ENCODE results near the gene LENEP. TPM values are rescaled to one million over a fixed set of nuclear protein-coding genes. Genes with fewer than 3 reads are reported as not detected.
"Not testable (repeated sequence)": the region's sequence is repeated elsewhere in the genome, so short reads cannot be mapped to it uniquely, and the experiment has no call there.

Gene LENEP
- total RNA-seq, 1 donor from 2014 or later, result 0.59 TPM

- intact Hi-C loops (cut with micrococcal nuclease), result loop anchor here (1.0 to 10.0 kb wide), 8 partner anchors 9 to 416 kb away; partner anchors contain the start of genes ADAM15, FLAD1, KRTCAP2 and PMVK
Measured at GRCh38 chr1:154974102-154974807, 19.1 kb upstream of the LENEP start, which contains the start of gene CKS1B. Gene CKS1B (plus strand): TSS chr1:154974681. CDS start chr1:154974746, 65 bp downstream.

DNA sequence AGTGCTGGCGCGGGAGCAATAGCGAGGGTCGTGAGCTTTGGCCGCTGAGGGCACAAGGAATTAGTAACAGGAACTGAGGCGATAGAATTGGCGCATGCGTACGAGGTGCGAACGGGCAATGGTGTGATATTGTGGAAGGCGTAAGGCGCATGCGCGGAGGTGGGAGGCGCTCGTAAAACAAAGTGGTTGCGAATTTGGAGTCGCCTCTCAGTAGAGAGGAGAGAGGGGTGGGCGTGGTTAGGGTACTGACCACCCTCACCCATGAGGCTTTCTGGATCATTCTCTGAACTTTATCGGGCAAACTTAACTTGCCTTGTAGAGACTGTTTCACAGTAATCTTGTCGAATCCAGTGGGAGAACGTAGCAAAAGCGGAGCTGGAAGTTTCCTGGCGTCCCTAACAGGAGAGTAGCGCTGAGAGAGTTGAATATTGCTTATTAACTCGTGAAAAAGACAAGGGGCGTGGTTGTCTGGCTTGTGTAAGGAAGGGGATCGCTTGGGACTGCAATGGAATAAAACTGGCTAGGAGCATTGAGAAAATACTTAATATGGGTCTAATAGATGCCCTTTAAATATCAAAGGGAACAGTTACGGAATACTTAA, 18.5 kb upstream of the LENEP start:
- intact Hi-C loops (cut with micrococcal nuclease), result loop anchor here (1.0 to 10.0 kb wide), 8 partner anchors 8 to 417 kb away; partner anchors contain the start of genes ADAM15, FLAD1, KRTCAP2 and PMVK

DNA sequence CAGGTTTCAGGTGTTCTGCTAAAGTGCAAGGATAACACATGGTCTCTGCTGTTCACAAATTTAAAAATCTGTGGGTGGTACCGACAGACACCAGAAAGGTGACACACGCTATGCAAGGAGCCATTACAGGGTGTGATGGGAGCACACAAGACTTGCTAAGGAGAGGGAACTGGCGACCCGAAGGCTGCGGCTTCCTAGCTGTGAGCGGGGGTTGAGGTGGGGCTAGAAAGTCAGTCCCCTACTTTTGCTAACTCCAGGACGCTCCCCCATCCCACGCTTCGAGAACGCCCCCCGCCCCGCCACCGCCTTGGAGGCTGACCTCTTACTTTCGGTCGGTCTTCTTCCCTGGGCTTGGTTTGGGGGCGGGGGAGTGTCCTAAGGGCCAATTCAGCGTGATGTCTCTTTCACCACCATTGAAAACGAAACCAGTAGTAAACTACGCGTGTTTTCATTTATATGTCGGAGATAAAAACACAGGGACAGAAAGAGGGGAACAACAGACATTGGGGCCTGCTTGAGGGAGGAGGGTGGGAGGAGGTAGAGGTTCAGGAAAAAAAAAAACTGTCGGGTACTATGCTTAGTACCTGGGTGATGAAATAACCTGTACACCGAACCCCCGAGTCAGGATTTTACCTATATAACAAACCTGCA, 17.9 kb upstream of the LENEP start:
- intact Hi-C loops (cut with micrococcal nuclease), result loop anchor here (2.0 to 10.0 kb wide), 2 partner anchors 75 to 199 kb away; partner anchors contain the start of genes ADAM15, KRTCAP2 and TRIM46

DNA sequence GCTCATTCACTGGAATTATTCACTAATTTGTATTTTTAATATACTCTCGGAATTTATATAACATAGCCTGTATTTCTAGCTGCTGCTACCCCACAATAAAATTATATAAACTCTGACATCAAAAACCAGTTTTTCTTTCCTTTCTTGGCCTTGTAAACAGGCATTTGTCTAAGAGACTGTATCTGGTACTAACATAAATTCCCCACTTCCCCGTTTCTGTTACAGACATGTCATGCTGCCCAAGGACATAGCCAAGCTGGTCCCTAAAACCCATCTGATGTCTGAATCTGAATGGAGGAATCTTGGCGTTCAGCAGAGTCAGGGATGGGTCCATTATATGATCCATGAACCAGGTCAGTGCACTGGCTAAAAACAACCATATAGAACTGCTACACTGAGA, 15.6 kb upstream of the LENEP start:
- intact Hi-C loops (cut with micrococcal nuclease), result loop anchor here (10.0 kb wide), 1 partner anchor 197 kb away; the partner anchor contains the start of genes KRTCAP2 and TRIM46

- intact Hi-C loops (cut with micrococcal nuclease), result loop anchor here (10.0 kb wide), 1 partner anchor 196 kb away; the partner anchor contains the start of genes KRTCAP2 and TRIM46
Measured at GRCh38 chr1:154978360-154978759, 15.0 kb upstream of the LENEP start.

GRCh38 chr1:154982341-154982740, 11.0 kb upstream of the LENEP start:
- intact Hi-C loops (cut with micrococcal nuclease), result loop anchor here (2.0 kb wide), 1 partner anchor 34 kb away; no protein-coding TSS in a partner anchor

DNA sequence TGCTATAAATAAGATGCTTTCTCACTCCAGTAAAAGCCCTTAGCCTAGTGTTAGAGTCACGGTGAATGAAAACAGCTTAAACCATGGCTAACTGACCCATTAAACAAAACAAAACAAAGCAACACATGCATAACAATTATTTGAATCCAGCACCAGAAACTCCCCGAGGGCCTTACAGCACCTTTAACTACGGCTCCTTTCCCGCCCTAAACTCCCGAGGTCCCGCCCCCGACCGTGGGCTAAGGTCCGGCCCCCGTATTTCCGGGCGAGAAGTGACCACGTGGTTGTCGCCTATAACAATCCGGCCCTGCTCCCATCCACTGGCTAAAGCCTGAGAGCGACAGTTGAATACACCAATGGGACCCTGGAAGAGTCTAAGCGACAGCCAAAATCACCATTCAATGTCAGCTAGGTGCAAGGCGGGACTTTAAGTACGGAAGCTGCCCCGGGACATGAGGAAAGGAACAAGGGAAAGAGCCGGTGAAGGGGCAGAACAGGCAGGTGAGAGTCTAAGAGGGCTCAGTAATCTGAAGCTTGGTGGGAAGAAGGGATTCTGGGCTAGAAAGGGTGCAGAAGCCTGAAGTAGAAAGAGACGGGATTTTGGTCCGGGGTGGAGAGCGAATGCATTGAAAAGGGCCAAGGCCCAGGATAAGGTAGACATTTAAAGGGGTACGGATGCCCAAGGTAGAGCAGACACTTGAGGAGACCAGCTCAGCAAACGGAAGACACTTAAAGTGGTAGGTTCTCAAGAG, 10.3 kb upstream of the LENEP start, which contains the start of gene FLAD1:
FLAD1 (plus strand) TSS at position 448 of the 752 bp plus-strand sequence. CDS start 351 bp downstream, outside the sequence.
- intact Hi-C loops (cut with micrococcal nuclease), result loop anchor here (1.0 to 2.0 kb wide), 5 partner anchors 9 to 47 kb away; partner anchors contain the start of genes CKS1B and PMVK

DNA sequence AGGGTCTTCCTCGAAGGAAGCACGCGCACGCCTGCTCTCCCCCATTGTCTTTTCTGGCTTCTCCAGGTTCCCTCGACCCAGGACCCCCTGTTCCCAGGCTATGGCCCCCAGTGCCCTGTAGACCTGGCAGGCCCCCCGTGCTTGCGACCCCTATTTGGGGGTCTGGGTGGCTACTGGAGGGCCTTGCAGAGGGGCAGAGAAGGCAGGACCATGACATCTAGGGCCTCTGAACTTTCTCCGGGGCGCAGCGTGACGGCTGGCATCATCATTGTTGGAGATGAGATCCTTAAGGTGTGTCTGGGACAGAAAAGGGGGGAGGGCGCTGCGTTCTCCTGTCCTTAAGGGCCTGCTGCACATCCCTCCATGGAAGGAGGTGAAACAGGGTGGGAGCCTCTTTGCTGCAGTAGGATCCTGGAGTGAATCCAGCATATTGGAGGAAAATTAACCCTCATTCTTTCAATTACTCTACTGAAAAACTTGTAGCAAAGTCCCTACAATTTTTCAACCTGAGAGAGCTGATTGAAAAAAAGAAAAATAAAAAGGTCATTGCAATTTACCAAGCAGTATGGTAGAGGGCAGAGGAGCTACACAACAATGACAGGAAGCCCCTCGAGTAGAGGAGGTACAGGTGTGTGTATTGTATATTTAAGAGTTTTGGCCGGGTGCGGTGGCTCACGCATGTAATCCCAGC, 9.5 kb upstream of the LENEP start:
- intact Hi-C loops (cut with micrococcal nuclease), result loop anchor here (1.0 to 2.0 kb wide), 5 partner anchors 10 to 48 kb away; partner anchors contain the start of genes CKS1B and PMVK

GRCh38 chr1:154986736-154987135, 6.7 kb upstream of the LENEP start:
- intact Hi-C loops (cut with micrococcal nuclease), result not testable (repeated sequence)

- intact Hi-C loops (cut with micrococcal nuclease), result no loop called here
Measured at GRCh38 chr1:154987326-154987725, 6.1 kb upstream of the LENEP start.

GRCh38 chr1:154988058-154988954, 5.1 kb upstream of the LENEP start:
- intact Hi-C loops (cut with micrococcal nuclease), result no loop called here

DNA sequence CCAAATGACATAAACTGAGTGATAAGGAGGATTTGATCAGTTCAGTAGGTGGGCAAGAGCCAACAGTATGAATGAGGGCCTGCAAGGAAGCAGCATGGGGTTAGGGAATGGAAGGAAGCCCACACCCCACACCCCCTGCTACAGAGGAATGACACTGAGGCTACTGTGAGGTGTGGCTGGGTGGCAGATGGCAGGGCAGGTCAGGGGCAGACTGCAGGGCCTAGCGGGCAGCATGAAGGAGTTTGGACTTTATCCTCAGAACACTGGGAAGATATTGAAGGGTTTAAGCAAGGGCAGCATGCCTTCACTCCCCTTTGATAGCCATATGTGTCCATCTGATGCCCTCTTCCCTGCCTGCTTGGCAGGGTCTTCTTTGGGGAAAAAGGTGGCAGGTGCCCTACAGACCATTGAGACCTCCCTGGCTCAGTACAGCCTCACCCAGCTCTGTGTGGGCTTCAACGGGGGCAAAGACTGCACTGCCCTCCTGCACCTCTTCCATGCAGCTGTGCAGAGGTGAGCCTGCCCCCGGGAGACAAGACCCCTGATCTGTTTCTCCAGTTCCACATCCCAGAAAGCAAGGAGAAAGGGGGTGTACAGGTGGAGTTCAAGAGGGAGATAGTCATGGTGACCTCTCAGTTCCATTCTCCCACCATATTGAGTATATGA, 4.1 kb upstream of the LENEP start:
- intact Hi-C loops (cut with micrococcal nuclease), result no loop called here

GRCh38 chr1:154990276-154990675, 3.1 kb upstream of the LENEP start:
- intact Hi-C loops (cut with micrococcal nuclease), result no loop called here

DNA sequence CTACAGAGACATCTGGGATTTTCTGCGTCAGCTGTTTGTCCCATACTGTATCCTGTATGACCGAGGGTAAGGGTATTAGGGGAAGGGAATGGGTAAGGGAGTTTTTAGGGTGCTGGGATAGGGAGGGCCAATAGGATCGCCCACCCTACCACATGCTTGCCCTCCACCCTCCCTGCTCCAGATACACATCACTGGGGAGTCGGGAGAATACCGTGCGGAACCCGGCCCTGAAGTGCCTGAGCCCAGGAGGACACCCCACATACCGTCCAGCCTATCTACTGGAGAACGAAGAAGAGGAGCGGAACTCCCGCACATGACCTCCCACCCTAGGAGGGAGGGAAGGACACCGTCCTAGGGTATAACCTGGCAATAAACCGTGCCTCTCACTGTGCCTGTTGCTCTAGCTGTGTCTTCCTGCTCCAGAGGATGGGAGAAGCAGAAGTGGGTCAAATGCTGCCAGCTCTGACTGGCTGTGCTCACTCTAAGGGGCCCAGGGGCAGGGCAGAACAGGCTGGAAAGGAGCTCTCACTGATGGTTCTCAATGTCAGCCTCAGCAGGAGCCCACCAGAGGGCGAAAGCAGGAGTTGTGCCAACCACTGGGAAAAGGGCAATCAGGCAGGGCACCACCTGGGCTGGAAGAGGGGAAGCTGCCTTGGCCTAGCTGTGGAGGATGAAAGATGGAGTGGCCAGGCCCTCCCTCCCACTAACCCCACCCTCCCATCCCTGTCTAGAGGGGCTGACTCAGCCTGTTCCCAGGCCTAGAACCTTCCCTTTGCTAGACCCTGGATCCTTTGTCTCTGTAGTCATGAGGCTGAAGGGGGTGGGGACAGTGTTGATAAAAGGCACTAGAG, 440 bp upstream of the LENEP start:
- intact Hi-C loops (cut with micrococcal nuclease), result no loop called here

DNA sequence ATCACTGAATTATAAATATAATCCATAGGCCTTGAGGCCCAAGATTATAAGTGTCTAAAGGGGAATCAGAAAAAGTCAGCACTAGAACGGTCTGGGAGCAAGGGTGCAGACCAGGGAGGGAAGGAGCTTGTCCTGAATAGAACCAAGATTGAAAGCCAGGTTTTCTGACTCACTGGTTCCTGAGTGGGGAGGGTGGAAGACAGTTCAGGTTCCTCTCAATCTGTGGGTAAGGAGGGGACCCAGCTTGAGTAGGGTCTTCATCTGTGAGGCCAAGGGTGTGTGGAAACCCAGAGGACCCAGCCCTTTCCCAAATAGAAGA, 842 bp downstream of the LENEP start:
- intact Hi-C loops (cut with micrococcal nuclease), result no loop called here

DNA sequence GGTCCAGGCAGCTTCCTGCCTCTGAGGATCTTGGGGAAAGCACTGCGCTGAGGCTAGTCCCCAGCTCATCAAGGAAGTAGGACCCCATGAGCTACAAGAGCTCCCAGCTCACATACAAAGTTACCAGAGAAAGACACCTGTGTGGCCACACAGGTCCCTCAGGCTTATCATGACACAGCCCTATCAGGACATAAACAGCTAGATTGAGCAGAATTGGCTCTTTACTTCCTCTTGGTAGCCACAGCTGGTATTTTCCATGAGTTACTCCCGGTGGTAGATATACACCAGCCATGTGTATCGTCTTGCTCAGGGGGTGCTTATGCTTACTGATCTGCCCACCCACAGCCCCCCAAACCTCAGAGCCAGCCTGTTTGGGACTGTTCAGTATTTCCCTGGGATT, 1.2 kb downstream of the LENEP start:
- intact Hi-C loops (cut with micrococcal nuclease), result no loop called here

DNA sequence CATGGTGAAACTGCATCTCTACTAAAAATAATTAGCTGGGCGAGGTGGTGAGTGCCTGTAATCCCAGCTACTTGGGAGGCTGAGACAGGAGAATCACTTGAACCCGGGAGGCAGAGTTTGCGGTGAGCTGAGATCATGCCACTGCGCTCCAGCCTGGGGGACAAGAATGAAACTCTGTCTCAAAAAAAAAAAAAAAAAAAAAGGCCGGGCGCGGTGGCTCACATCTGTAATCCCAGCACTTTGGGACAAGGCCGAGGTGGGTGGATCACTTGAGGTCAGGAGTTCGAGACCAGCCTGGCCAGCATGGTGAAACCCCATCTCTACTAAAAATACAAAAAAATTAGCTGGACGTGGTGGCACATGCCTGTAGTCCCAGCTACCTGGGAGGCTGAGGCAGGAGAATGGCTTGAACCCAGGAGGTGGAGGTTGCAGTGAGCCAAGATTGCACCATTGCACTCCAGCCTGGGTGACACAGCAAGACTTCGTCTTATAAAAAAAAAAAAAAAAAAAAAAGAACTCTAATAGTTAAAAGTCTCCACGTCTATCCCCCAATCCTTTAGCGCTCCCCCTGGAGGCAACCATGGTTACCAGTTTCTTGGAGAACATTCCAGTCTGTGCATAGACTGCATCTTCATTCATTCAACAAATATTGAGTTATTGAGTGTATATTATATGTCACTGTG, 2.1 kb downstream of the LENEP start:
- intact Hi-C loops (cut with micrococcal nuclease), result not testable (repeated sequence)
